HG03439 (cell line): ENCODE measurements around the gene FAM110D.

Source experiments
- ATAC-seq: cut with Tn5 transposase; IDR thresholded peaks from one replicate; pipeline ENCODE4 v1.9.1; 2021; ENCODE audit warnings: mild to moderate bottlenecking, moderate library complexity; ENCODE audit not compliant: unreplicated experiment

The FAM110D gene

GRCh38 chr1:26184086-26184485 is 25.2 kb downstream of the FAM110D start:
- ATAC-seq, result no peak

- no peak for ATAC-seq
These were observed 26.0 kb downstream of the FAM110D start for GRCh38 chr1:26184883-26185282.

- no peak for ATAC-seq
These were observed 29.0 kb downstream of the FAM110D start for GRCh38 chr1:26187882-26188281.

DNA sequence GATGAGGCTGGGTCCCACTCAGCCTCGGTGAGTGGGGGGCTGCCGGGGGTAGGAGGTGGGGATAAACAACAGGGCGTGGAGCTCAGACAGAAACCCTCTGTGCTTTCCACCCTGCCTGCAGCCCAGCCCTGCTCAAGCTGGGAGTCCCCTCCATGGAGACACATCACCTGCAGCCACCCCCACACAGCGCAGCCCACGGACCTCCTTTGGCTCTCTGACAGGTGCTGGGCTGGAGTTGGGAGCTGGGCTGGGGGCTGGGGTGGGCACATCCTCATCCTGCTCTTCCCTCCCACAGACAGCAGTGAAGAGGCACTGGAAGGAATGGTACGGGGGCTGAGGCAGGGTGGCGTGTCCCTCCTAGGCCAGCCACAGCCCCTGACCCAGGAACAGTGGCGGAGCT is 29.6 kb downstream of the FAM110D start:
- no peak for ATAC-seq

DNA sequence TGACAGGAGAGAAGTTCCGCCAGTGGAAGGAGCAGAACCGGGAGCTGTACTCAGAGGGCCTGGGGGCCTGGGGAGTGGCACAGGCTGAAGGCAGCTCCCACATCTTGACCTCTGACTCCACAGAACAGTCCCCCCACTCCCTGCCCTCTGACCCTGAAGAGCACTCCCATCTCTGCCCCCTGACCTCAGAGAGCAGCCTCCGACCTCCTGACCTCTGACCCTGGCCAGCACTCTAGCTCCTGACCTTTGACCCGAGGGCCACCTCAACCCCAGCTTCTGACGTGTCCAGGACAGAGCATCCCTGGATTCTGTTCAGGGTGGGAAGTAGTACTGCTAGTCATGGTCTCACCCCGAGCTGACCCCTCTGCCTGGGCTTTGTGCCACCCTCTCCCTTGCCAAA is 30.5 kb downstream of the FAM110D start:
- no peak for ATAC-seq

DNA sequence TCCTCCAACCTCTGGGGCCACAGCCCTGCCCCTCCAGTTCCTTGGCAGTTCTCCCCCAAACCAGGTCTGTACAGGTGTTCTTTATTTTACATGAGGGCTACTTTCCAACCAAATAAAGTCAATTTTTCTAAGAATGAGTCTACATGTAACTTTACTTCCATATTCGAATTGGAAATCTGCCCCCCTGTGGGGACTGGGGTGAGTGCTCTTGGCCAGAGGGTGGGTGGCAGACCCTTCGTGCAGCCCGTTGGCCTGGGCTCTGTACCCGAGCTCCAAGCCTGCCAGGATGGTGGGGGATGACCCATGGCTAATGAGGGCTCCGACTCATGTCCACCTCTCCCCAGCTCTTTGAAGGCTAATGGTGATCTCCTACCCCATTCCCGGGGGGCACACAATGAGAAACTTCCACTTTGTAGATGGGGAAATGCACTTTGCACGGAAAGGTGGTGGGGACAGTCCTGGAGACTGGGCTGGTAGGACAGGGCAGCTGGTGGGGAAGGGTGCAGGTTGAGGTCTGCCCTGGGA is 30.9 kb downstream of the FAM110D start:
- no peak for ATAC-seq

DNA sequence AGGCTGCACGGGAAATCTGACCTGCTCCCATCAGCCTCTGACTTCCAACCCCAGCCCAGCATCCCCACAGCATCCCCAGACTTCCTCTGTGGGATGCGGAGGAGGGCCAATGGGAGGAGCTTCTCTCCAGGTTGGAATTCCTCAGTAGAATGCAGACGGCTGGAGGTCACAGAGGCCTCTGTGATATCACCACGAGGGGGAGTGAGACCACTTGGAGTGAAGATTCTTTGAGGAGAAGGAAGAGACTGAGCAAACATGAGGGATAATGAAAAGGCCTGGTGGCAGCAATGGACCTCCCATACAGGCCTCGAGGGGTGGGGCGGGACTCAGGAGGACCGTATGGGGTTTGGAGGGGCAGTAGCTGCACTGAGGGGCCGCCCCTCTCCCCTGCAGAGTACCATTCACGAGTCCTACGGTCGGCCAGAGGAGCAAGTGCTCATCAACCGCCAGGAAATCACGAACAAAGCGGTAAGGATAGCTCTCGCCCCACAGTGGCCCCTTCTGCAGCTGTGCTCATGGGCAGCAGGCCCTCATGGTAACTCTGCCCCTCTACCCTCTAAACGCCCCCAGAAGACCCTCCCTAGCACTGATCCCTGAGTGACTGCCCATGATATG is 31.6 kb downstream of the FAM110D start, which contains the start of gene CATSPER4:
Gene CATSPER4 (plus strand): TSS at position 230 of the 615 bp plus-strand sequence. CDS start 26 bp downstream, at position 256.
- no peak for ATAC-seq

DNA sequence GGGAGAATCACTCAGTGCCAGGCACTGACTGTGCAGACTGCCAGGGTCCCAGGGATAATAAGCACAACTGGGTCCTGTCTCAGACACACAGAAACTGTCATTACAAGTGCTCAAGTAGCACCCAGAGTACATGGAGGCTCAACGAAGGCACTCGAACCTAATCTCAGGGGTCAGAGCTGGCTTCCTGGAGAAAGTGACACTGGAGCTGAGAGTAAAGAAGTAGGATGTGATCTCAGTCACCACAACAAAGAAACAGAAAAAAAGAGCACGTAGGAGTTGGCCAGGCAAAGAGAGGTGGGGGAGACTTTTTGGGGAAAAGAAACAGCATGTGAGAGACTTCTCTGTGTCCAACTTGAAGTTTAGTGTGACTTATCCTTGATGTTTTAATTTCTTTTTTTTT is 32.9 kb downstream of the FAM110D start:
- no peak for ATAC-seq

- ATAC-seq, result no peak
These were observed 36.9 kb downstream of the FAM110D start for GRCh38 chr1:26195805-26196204.

GRCh38 chr1:26197301-26197700 is 38.4 kb downstream of the FAM110D start:
- ATAC-seq, result no peak

DNA sequence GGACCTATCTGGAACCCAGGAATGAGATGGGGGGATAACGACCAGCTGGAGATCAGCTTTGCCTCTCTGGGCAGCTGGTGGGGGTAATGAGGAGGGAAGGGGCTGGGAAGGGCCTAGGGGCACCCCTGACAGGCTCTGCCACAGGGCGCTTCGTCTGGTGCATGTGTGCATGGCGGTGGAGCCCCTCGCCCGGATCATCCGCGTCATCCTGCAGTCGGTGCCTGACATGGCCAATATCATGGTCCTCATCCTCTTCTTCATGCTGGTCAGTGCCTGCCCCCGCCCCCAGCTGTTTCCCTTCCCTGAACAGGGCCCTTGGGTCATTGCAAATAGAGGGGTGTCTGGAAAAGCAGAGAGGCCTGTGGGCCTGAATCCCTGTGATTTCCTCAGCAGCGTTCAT is 38.9 kb downstream of the FAM110D start:
- ATAC-seq, result no peak

DNA sequence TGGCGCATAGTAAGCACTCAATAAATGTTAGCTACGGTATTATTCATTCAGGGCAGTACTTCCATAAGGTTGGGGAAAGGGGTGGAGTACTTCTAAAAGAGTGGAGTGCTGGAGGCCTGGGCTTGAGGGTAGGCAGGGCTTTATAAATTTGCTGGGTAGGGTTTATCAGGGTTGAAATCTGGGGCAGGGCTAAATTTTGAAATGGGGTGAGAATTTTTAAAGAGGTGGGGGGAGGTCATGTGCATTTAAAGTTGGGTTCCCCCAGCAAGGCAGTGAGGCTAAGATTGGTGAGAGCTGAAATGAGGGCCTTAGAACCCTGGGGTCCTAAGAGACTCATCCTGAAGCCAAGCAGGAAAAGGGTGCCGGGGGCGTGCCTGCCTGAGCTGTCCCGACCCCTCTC is 41.5 kb downstream of the FAM110D start:
- ATAC-seq, result no peak

GRCh38 chr1:26203642-26204318 is 44.9 kb downstream of the FAM110D start:
- no peak for ATAC-seq

- ATAC-seq, result no peak
These were observed 51.4 kb downstream of the FAM110D start for GRCh38 chr1:26210147-26210870.

- ATAC-seq, result no peak
These were observed 53.8 kb downstream of the FAM110D start for GRCh38 chr1:26212726-26213125.

DNA sequence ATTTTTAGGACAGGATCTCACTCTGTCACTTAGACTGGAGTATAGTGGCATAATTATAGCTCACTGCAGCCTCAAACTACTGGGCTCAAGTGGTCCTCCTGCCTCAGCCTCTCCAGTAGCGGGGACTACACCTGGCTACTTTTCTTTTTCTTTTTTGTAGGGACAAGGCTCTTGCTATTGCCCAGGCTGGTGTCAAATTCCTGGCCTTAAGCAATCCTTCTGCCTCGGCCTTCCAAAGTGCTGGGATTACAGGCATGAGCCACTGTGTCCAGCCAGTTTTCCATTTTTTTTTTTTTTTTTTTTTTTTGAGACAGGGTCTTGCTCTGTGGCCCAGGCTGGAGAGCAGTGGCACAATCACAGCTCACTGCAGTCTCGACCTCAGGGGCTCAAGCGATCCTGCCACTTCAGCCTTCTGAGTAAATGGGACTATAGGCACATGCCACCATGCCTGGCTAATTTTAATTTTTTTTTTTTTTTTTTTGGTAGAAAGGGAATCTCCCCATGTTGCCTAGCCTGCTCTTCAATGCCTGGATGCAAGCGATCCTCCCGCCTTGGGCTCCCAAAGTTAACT is 54.5 kb downstream of the FAM110D start:
- ATAC-seq, result no peak
